PC-9 (cell line): ENCODE results near the gene ADAMTSL5. TPM values are rescaled to one million over a fixed set of nuclear protein-coding genes. Genes with fewer than 3 reads are reported as not detected.

Experiments
- BruUV-seq: library from RNA; stranded (reverse); fragments of 400-500 nt; replicated peaks from 2 replicates; lab custom pipeline; 2021; lab: Mats Ljungman, UMichigan
- CTCF ChIA-PET: fragments of 300-600 bp; sonication (Branson Sonifier 250); formaldehyde crosslinking; loops from one replicate; lab custom pipeline; 2022; ENCODE audit warnings: antibody characterized with exemption; lab: Charles Lee
- POLR2A ChIA-PET: fragments of 300-600 bp; sonication (Branson Sonifier 250); formaldehyde crosslinking; loops from one replicate; lab custom pipeline; 2022; ENCODE audit warnings: antibody characterized with exemption; ENCODE audit not compliant: unreplicated experiment; lab: Charles Lee
- DNase-seq, 2 experiments: peaks; one replicate each; pipeline versions ENCODE4 v3.0.0 to v3.0.0-alpha.2; 2015 to 2022; ENCODE audit warnings: mixed read lengths in 1 of 2
- H2AFZ ChIP-seq: fragments of 200-600 bp; sonication (generic); 2 replicates; pipeline ENCODE4 v1.8.1; 2017; ENCODE audit warnings: antibody characterized with exemption
- H3F3A ChIP-seq: fragments of 200-600 bp; sonication (generic); 2 replicates; pipeline ENCODE4 v1.8.1; 2017; ENCODE audit warnings: antibody characterized with exemption, mild to moderate bottlenecking, low read depth; ENCODE audit not compliant: insufficient read depth
- H3K27ac ChIP-seq: fragments of 200-600 bp; sonication (generic); 2 replicates; pipeline ENCODE4 v1.6.1; 2016; ENCODE audit warnings: mixed run types
- H3K27me3 ChIP-seq: fragments of 200-600 bp; sonication (generic); 2 replicates; pipeline ENCODE4 v1.6.1; 2016; ENCODE audit warnings: low read depth, mixed run types; ENCODE audit not compliant: insufficient read depth
- H3K36me3 ChIP-seq: fragments of 200-600 bp; sonication (generic); 2 replicates; pipeline ENCODE4 v1.6.1; 2016; ENCODE audit warnings: low read depth, mixed run types
- H3K4me1 ChIP-seq: fragments of 200-600 bp; sonication (generic); replicated peaks from 2 replicates; pipeline ENCODE4 v1.6.1; 2016; ENCODE audit warnings: mixed run types; ENCODE audit not compliant: insufficient read depth
- H3K4me2 ChIP-seq: fragments of 200-600 bp; sonication (generic); 2 replicates; pipeline ENCODE4 v1.6.1; 2017; ENCODE audit warnings: mixed run types
- H3K4me3 ChIP-seq: fragments of 200-600 bp; sonication (generic); 2 replicates; pipeline ENCODE4 v1.6.1; 2016; ENCODE audit warnings: mixed run types
- H3K79me2 ChIP-seq: fragments of 200-600 bp; sonication (generic); 2 replicates; pipeline ENCODE4 v1.6.1; 2017; ENCODE audit warnings: low read depth, mixed run types
- H3K9me2 ChIP-seq: fragments of 200-600 bp; sonication (generic); 2 replicates; pipeline ENCODE4 v1.8.1; 2017; ENCODE audit warnings: mild to moderate bottlenecking; ENCODE audit not compliant: insufficient read depth
- H3K9me3 ChIP-seq: fragments of 200-600 bp; sonication (generic); 2 replicates; pipeline ENCODE4 v1.8.1; 2016; ENCODE audit warnings: low read depth; ENCODE audit not compliant: insufficient read depth
- H4K20me1 ChIP-seq: fragments of 200-600 bp; sonication (generic); 2 replicates; pipeline ENCODE4 v1.8.1; 2017; ENCODE audit not compliant: insufficient read depth
- CTCF ChIP-seq: fragments of 200-600 bp; sonication (generic); conservative IDR thresholded peaks from 2 replicates; pipeline ENCODE4 v1.6.1; 2017; ENCODE audit warnings: mixed run types, antibody characterized with exemption, mild to moderate bottlenecking, moderate library complexity
- EZH2 ChIP-seq: fragments of 200-600 bp; sonication (generic); IDR thresholded peaks from 2 replicates; pipeline ENCODE4 v1.8.0; 2017; ENCODE audit warnings: antibody characterized with exemption, low read depth
- intact Hi-C: fragments of 100-400 bp; cut with micrococcal nuclease; formaldehyde crosslinking; loops from one replicate; pipeline ENCODE4 v1.10.0; 2022; ENCODE audit not compliant: unreplicated experiment
- total RNA-seq: library from RNA; stranded (reverse); gene quantifications from 2 replicates; pipeline ENCODE4 v1.2.3, GENCODE V29; 2021

ADAMTSL5 gene
- total RNA-seq, 1 experiment from 2014 or later, result 13.6 TPM

DNA sequence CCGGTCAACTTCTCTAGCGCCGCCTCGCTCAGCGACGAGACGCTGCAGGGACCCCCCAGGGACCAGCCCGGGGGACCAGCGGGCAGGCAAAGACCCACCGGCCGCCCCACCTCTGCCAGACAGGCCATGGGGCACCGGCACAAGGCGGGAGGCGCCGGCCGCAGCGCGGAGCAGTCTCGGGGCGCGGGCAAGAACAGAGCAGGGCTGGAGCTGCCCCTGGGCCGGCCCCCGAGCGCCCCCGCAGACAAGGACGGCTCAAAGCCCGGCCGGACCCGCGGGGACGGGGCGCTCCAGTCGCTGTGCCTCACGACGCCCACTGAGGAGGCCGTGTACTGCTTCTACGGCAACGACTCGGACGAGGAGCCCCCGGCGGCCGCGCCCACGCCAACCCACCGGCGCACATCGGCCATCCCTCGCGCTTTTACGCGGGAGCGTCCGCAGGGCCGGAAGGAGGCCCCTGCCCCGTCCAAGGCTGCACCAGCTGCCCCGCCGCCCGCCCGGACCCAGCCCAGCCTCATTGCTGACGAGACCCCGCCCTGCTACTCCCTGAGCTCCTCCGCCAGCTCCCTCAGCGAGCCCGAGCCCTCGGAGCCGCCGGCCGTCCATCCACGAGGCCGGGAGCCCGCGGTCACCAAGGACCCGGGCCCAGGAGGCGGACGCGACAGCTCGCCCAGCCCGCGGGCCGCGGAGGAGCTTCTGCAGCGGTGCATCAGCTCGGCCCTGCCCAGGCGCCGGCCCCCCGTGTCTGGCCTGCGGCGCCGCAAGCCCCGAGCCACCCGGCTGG is 45.1 kb downstream of the ADAMTSL5 start:
- no peak for TF ChIP-seq EZH2
- no peak for TF ChIP-seq CTCF
- no peaks in the 10 kb centered on the region; the same call in none of the 2 replicates for H4K20me1 ChIP-seq
- H2AFZ ChIP-seq, result no peak overlapping the region
- DNase-seq, result no peak
- no TSS peak for BruUV-seq
- no peak overlapping the region for H3K27ac ChIP-seq
- ChIA-PET CTCF (no interaction called here), POLR2A (no interaction called here)
- H3K4me1 ChIP-seq, result no peaks in the 10 kb centered on the region
- H3K4me2 ChIP-seq, result no peak overlapping the region
- no peaks in the 10 kb centered on the region for H3K9me3 ChIP-seq
- no peaks in the 10 kb centered on the region for H3K9me2 ChIP-seq
- H3K4me3 ChIP-seq, result no peak overlapping the region
- H3K79me2 ChIP-seq, result no peaks in the 10 kb centered on the region
- intact Hi-C loops, result no loop called here
- no peaks in the 10 kb centered on the region for H3F3A ChIP-seq
- H3K36me3 ChIP-seq, result no peaks in the 10 kb centered on the region
- H3K27me3 ChIP-seq, result no peaks in the 10 kb centered on the region

- Histone ChIP-seq H3K27ac (no peak overlapping the region), H3K27me3 (no peaks in the 10 kb centered on the region), H3K9me2 (no peaks in the 10 kb centered on the region), H3K9me3 (no peaks in the 10 kb centered on the region), H3K4me3 (no peak overlapping the region), H3F3A (no peaks in the 10 kb centered on the region), H2AFZ (no peak overlapping the region), H3K36me3 (no peaks in the 10 kb centered on the region), H3K4me2 (no peak overlapping the region), H3K79me2 (no peaks in the 10 kb centered on the region), H4K20me1 (no peaks in the 10 kb centered on the region; the same call in none of the 2 replicates), H3K4me1 (no peaks in the 10 kb centered on the region)
- DNase-seq, result no peak
- CTCF ChIA-PET, result no interaction called here
- no peak for TF ChIP-seq EZH2
- no peak for TF ChIP-seq CTCF
- BruUV-seq, result no TSS peak
- intact Hi-C loops, result no loop called here
- POLR2A ChIA-PET, result no interaction called here
These were observed 45.7 kb downstream of the ADAMTSL5 start for GRCh38 chr19:1467215-1467489.

DNA sequence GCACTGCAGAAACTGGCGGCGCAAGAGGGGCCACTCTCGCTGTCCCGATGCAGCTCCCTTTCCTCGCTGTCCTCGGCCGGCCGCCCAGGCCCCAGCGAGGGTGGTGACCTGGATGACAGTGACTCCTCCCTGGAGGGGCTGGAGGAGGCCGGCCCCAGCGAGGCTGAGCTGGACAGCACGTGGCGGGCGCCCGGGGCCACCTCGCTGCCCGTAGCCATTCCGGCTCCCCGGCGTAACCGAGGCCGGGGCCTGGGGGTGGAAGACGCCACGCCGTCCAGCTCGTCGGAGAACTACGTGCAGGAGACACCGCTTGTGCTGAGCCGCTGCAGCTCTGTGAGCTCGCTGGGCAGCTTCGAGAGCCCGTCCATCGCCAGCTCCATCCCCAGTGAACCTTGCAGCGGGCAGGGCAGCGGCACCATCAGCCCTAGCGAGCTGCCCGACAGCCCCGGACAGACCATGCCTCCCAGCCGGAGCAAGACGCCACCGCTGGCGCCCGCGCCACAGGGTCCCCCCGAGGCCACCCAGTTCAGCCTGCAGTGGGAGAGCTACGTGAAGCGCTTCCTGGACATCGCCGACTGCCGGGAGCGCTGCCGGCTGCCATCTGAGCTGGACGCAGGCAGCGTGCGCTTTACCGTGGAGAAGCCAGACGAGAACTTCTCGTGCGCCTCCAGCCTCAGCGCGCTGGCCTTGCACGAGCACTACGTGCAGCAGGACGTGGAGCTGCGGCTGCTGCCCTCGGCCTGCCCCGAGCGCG is 46.2 kb downstream of the ADAMTSL5 start:
- no peaks in the 10 kb centered on the region; the same call in none of the 2 replicates for H4K20me1 ChIP-seq
- H3K4me1 ChIP-seq, result no peaks in the 10 kb centered on the region
- H3K4me2 ChIP-seq, result no peak overlapping the region
- ChIA-PET CTCF (no interaction called here), POLR2A (no interaction called here)
- no peaks in the 10 kb centered on the region for H3K36me3 ChIP-seq
- no peaks in the 10 kb centered on the region for H3K79me2 ChIP-seq
- intact Hi-C loops, result no loop called here
- H3K27ac ChIP-seq, result no peak overlapping the region
- no peaks in the 10 kb centered on the region for H3K27me3 ChIP-seq
- no TSS peak for BruUV-seq
- no peaks in the 10 kb centered on the region for H3K9me2 ChIP-seq
- H3K9me3 ChIP-seq, result no peaks in the 10 kb centered on the region
- no peak for TF ChIP-seq EZH2
- no peak for TF ChIP-seq CTCF
- H3K4me3 ChIP-seq, result no peak overlapping the region
- DNase-seq, result no peak
- H2AFZ ChIP-seq, result no peak overlapping the region
- no peaks in the 10 kb centered on the region for H3F3A ChIP-seq
